AG09319 (cell line): ENCODE measurements around the gene TTLL5.

Experiments used
- DNase-seq: peaks from one replicate; pipeline ENCODE4 v3.0.0-alpha.2; 2010; ENCODE audit warnings: low read depth; ENCODE audit errors: extremely low read depth
- CTCF ChIP-seq: IDR thresholded peaks from 2 replicates; pipeline ENCODE4 v1.5.1; 2011; ENCODE audit warnings: low read depth, mild to moderate bottlenecking, inconsistent platforms, low read length, moderate library complexity

Gene TTLL5

GRCh38 chr14:75982266-75983018, 321.4 kb downstream of the TTLL5 start:
- peak; percentile 61 for DNase-seq

GRCh38 chr14:75983019-75983358, 321.9 kb downstream of the TTLL5 start:
- no peak for DNase-seq
- TF ChIP-seq CTCF, result no peak

More at GRCh38 chr14:75982266-75983018, 321.4 kb downstream of the TTLL5 start:
- peak; percentile 58 for TF ChIP-seq CTCF

GRCh38 chr14:75984674-75985073, 323.6 kb downstream of the TTLL5 start:
- DNase-seq, result no peak
- TF ChIP-seq CTCF, result no peak

GRCh38 chr14:75985618-75986438, 324.8 kb downstream of the TTLL5 start, which contains the start of gene IFT43:
TSS of gene IFT43 (plus strand) at chr14:75985763. CDS start at chr14:75985787, 24 bp downstream.
- peak; percentile 31 for DNase-seq
- no peak for TF ChIP-seq CTCF

GRCh38 chr14:75986439-75986765, 325.4 kb downstream of the TTLL5 start:
- no peak for DNase-seq
- no peak for TF ChIP-seq CTCF

- DNase-seq, result no peak
- no peak for TF ChIP-seq CTCF
Observed at GRCh38 chr14:75987201-75987970, 326.3 kb downstream of the TTLL5 start.
